ENCODE results near the gene CAPZB. TPM values are rescaled to one million over a fixed set of nuclear protein-coding genes. Genes with fewer than 3 reads are reported as not detected.

CAPZB gene
- total RNA-seq, 1 experiment from 2014 or later: 348 TPM

GRCh38 chr1:19424651-19425570 is 60.4 kb downstream of the CAPZB start:
- H3K23ac ChIP-seq (ENCODE audit: insufficient read length, low read depth, low read length): no peak overlapping the region
- no peaks in the 10 kb centered on the region for H3K4me1 ChIP-seq (ENCODE audit: insufficient read depth, low read length)
- peaks cover 0 to 6% (median 3%) of the 10 kb centered on the region in 3 experiments; a peak in 4 of 7 replicates for H3K36me3 Mint-ChIP-seq (ENCODE audit: insufficient read depth in 1 of 3, low read depth in 3 of 3)
- H3K56ac ChIP-seq (ENCODE audit: insufficient read length, low read depth, low read length): no peak overlapping the region
- H3K27me3 Mint-ChIP-seq (ENCODE audit: low read depth): no peaks in the 10 kb centered on the region
- no peak overlapping the region; a peak in 1 of 5 replicates for H3K4me3 Mint-ChIP-seq
- no peaks in the 10 kb centered on the region for H3K9me3 Mint-ChIP-seq
- H4K8ac ChIP-seq (replicated peaks; ENCODE audit: insufficient read length, low read depth, low read length): no peak overlapping the region
- no peak overlapping the region for H3T11ph ChIP-seq (ENCODE audit: low read length)
- H4K91ac ChIP-seq (ENCODE audit: insufficient read length, low read depth, low read length): no peak overlapping the region
- H2AK5ac ChIP-seq (ENCODE audit: insufficient read length, low read length): no peak overlapping the region
- peaks cover 21 to 22% of the 10 kb centered on the region in 2 experiments for H3K4me1 Mint-ChIP-seq
- no peak overlapping the region; the same call in 1 of the 2 replicates for H3K14ac ChIP-seq (ENCODE audit: insufficient read depth, low read length)
- WGBS (ENCODE audit: extremely low coverage, insufficient read length, low lambda C conversion rate): no CpG with 5 or more reads among the region's 7 CpGs
- H2BK12ac ChIP-seq (ENCODE audit: insufficient read length, low read depth, low read length): no peak overlapping the region
- no peak overlapping the region for H2BK120ac ChIP-seq (ENCODE audit: low read depth, low read length, poor library complexity, severe bottlenecking)
- H3K4me2 ChIP-seq (ENCODE audit: insufficient read depth, insufficient read length, low read length): no peak overlapping the region
- H4K5ac ChIP-seq (ENCODE audit: insufficient read length, low read depth, low read length): no peak overlapping the region
- H2BK15ac ChIP-seq (ENCODE audit: low read depth, low read length): no peak overlapping the region
- H3K79me1 ChIP-seq (ENCODE audit: insufficient read depth, low read depth, low read length, poor library complexity, severe bottlenecking): peaks cover 9% of the 10 kb centered on the region
- H3K79me2 ChIP-seq (ENCODE audit: insufficient read depth, low read length): peaks cover 39% of the 10 kb centered on the region; the same call in 1 of the 2 replicates
- H3K9ac ChIP-seq (ENCODE audit: extremely low read depth, insufficient read length, low read length): no peak overlapping the region
- TF ChIP-seq CTCF (conservative IDR thresholded peaks at IDR 0.05): no peak
- H3K23me2 ChIP-seq (ENCODE audit: insufficient read length, low read depth, low read length, poor library complexity, severe bottlenecking): no peaks in the 10 kb centered on the region
- H3K9me3 ChIP-seq (ENCODE audit: control insufficient read depth, low read depth, low read length): no peaks in the 10 kb centered on the region
- H3K27ac ChIP-seq (ENCODE audit: insufficient read length, low read depth, low read length): no peak overlapping the region
- H2AFZ ChIP-seq (ENCODE audit: low read length): no peak overlapping the region
- peaks cover 2% of the 10 kb centered on the region for H4K20me1 ChIP-seq (ENCODE audit: control insufficient read depth, insufficient read depth, insufficient read length)
- H3K27ac Mint-ChIP-seq: peak overlapping the region; percentile 10 to 76 (median 74); a peak in 5 of 7 replicates
- H2BK5ac ChIP-seq (ENCODE audit: insufficient read length, low read length): no peak overlapping the region
- H3K4ac ChIP-seq (ENCODE audit: low read depth, low read length): no peak overlapping the region
- no peak overlapping the region for H2BK20ac ChIP-seq (ENCODE audit: low read depth, low read length, poor library complexity, severe bottlenecking)
- no peak for DNase-seq
- H3K27me3 ChIP-seq (ENCODE audit: insufficient read depth, low read length): no peaks in the 10 kb centered on the region
- H3K18ac ChIP-seq (ENCODE audit: insufficient read length, low read depth, low read length): no peak overlapping the region

All from H9 (cell line).